ENCODE measurements around the gene AATF.

AATF gene

GRCh38 chr17:36931697-36932382, 16.9 kb upstream of the AATF start:
- DNase-seq = no peak

GRCh38 chr17:36932383-36932693, 16.4 kb upstream of the AATF start:
- no peak for DNase-seq

- no peak for DNase-seq
These were observed 15.9 kb upstream of the AATF start for GRCh38 chr17:36932694-36933511.

GRCh38 chr17:36933512-36934143, 15.1 kb upstream of the AATF start:
- no peak for DNase-seq

GRCh38 chr17:36934144-36934691, 14.5 kb upstream of the AATF start:
- no peak for DNase-seq

GRCh38 chr17:36934692-36935630, 13.8 kb upstream of the AATF start:
- DNase-seq = no peak

- no peak for DNase-seq
These were observed 12.9 kb upstream of the AATF start for GRCh38 chr17:36935671-36936454.

GRCh38 chr17:36936455-36937000, 12.2 kb upstream of the AATF start:
- no peak for DNase-seq

GRCh38 chr17:36937001-36937958, 11.5 kb upstream of the AATF start, which contains the start of gene LHX1:
TSS of gene LHX1 (plus strand) at chr17:36937475. CDS start at chr17:36938198, 723 bp downstream.
- DNase-seq = no peak

- DNase-seq = no peak
These were observed 10.7 kb upstream of the AATF start for GRCh38 chr17:36937959-36938565.

- no peak for DNase-seq
These were observed 10.1 kb upstream of the AATF start for GRCh38 chr17:36938566-36939051.

GRCh38 chr17:36939052-36939801, 9.5 kb upstream of the AATF start:
- DNase-seq = no peak

GRCh38 chr17:36939802-36940312, 8.9 kb upstream of the AATF start:
- DNase-seq = no peak

GRCh38 chr17:36940313-36941264, 8.2 kb upstream of the AATF start:
- no peak for DNase-seq

GRCh38 chr17:36941265-36942010, 7.3 kb upstream of the AATF start:
- DNase-seq = no peak

GRCh38 chr17:36942019-36942599, 6.6 kb upstream of the AATF start:
- DNase-seq = no peak
